ENCODE measurements around the gene PDZRN4. TPM values are rescaled to one million over a fixed set of nuclear protein-coding genes. Genes with fewer than 3 reads are reported as not detected.

PDZRN4 gene
- polyA plus RNA-seq, 1 donor from 2014 or later, result 46.7 TPM

GRCh38 chr12:41465526-41465925 is 277.4 kb downstream of the PDZRN4 start:
- no peaks in the 10 kb centered on the region for H3K9me3 ChIP-seq (ENCODE audit: low read length)
- no peak overlapping the region for H3K4me2 ChIP-seq (ENCODE audit: low read length)
- H3K79me2 ChIP-seq (replicated peaks; ENCODE audit: insufficient read depth, low read length), result no peaks in the 10 kb centered on the region
- H3K4me3 ChIP-seq (ENCODE audit: low read length), result no peak overlapping the region
- no peak overlapping the region for H3K9ac ChIP-seq (ENCODE audit: low read length)
- H2AFZ ChIP-seq (ENCODE audit: low read depth, low read length), result no peak overlapping the region
- H4K20me1 ChIP-seq (ENCODE audit: insufficient read depth), result no peaks in the 10 kb centered on the region
- no peaks in the 10 kb centered on the region for H3F3A ChIP-seq (ENCODE audit: insufficient read depth, low read length, poor library complexity, severe bottlenecking)
- H3K9me2 ChIP-seq (ENCODE audit: insufficient read depth, low read length), result no peaks in the 10 kb centered on the region
- H3K27me3 ChIP-seq (ENCODE audit: insufficient read depth, low read depth, low read length), result no peaks in the 10 kb centered on the region
- TF ChIP-seq CTCF (IDR thresholded peaks at IDR 0.05; ENCODE audit: poor library complexity, severe bottlenecking) (no peak), TAF1 (IDR thresholded peaks at IDR 0.05; ENCODE audit: low read depth) (no peak), EP300 (conservative IDR thresholded peaks at IDR 0.05; ENCODE audit: poor library complexity, severe bottlenecking) (no peak), MXI1 (conservative IDR thresholded peaks at IDR 0.05; ENCODE audit: poor library complexity, severe bottlenecking) (no peak), RAD21 (conservative IDR thresholded peaks at IDR 0.05) (no peak), SMC3 (conservative IDR thresholded peaks at IDR 0.05; ENCODE audit: poor library complexity) (no peak), POLR2AphosphoS5 (IDR thresholded peaks at IDR 0.05) (no peak)
- H3K27ac ChIP-seq (ENCODE audit: low read length), result no peak overlapping the region
- H3K36me3 ChIP-seq (ENCODE audit: insufficient read depth, low read length), result no peaks in the 10 kb centered on the region

- TF ChIP-seq EP300 (conservative IDR thresholded peaks at IDR 0.05; ENCODE audit: poor library complexity, severe bottlenecking) (no peak), MXI1 (conservative IDR thresholded peaks at IDR 0.05; ENCODE audit: poor library complexity, severe bottlenecking) (no peak), RAD21 (conservative IDR thresholded peaks at IDR 0.05) (no peak), TAF1 (IDR thresholded peaks at IDR 0.05; ENCODE audit: low read depth) (no peak), CTCF (IDR thresholded peaks at IDR 0.05; ENCODE audit: poor library complexity, severe bottlenecking) (no peak), EZH2 (IDR thresholded peaks at IDR 0.05; ENCODE audit: borderline replicate concordance, insufficient read depth, low read length, poor library complexity, severe bottlenecking) (no peak), POLR2AphosphoS5 (IDR thresholded peaks at IDR 0.05) (no peak), SMC3 (conservative IDR thresholded peaks at IDR 0.05; ENCODE audit: poor library complexity) (no peak), REST (IDR thresholded peaks at IDR 0.05; ENCODE audit: borderline replicate concordance) (no peak)
- no peaks in the 10 kb centered on the region for H4K20me1 ChIP-seq (ENCODE audit: insufficient read depth)
- no peaks in the 10 kb centered on the region for H3K9me3 ChIP-seq (ENCODE audit: low read length)
- H3F3A ChIP-seq (ENCODE audit: insufficient read depth, low read length, poor library complexity, severe bottlenecking), result no peaks in the 10 kb centered on the region
- H3K36me3 ChIP-seq (ENCODE audit: insufficient read depth, low read length), result no peaks in the 10 kb centered on the region
- H3K27me3 ChIP-seq (ENCODE audit: insufficient read depth, low read depth, low read length), result no peaks in the 10 kb centered on the region
- no peak overlapping the region for H3K4me3 ChIP-seq (ENCODE audit: low read length)
- no peak overlapping the region for H2AFZ ChIP-seq (ENCODE audit: low read depth, low read length)
- H3K79me2 ChIP-seq (replicated peaks; ENCODE audit: insufficient read depth, low read length), result no peaks in the 10 kb centered on the region
- no peaks in the 10 kb centered on the region for H3K9me2 ChIP-seq (ENCODE audit: insufficient read depth, low read length)
- no peak overlapping the region for H3K4me2 ChIP-seq (ENCODE audit: low read length)
- peak overlapping the region; percentile 50 for H3K27ac ChIP-seq (ENCODE audit: low read length)
- no peak overlapping the region for H3K9ac ChIP-seq (ENCODE audit: low read length)
Measured at GRCh38 chr12:41466300-41466699, 278.2 kb downstream of the PDZRN4 start.
